Esophagus muscularis mucosa (tissue), 4 donors: ENCODE measurements around the gene TMEM198. TPM values are rescaled to one million over a fixed set of nuclear protein-coding genes. Genes with fewer than 3 reads are reported as not detected.

Experiments used
- DNase-seq: peaks from one replicate; pipeline ENCODE4 v3.0.0-alpha.2; 2017; ENCODE audit errors: extremely low spot score
- H3K27ac ChIP-seq, 4 donors: fragments of 200-600 bp; sonication (generic); replicated peaks in 1 of 4; 1 replicate in 3 of 4; 2 replicates in 1 of 4; pipeline ENCODE4 v1.5.1; 2016 to 2019; ENCODE audit warnings: mild to moderate bottlenecking in 1 of 4
- H3K27me3 ChIP-seq, 4 donors: fragments of 200-600 bp; sonication (generic); one replicate each; pipeline versions ENCODE4 v1.5.1 to v1.6.0; 2016 to 2019
- H3K36me3 ChIP-seq, 4 donors: fragments of 200-600 bp; sonication (generic); one replicate each; pipeline ENCODE4 v1.5.1; 2016 to 2019
- H3K4me1 ChIP-seq, 4 donors: fragments of 200-600 bp; sonication (generic); one replicate each; pipeline ENCODE4 v1.5.1; 2016 to 2019
- H3K4me3 ChIP-seq, 4 donors: fragments of 200-600 bp; sonication (generic); 1 replicate in 2 of 4; 2 replicates in 2 of 4; pipeline ENCODE4 v1.5.1; 2016 to 2019; ENCODE audit warnings: mild to moderate bottlenecking in 4 of 4, moderate library complexity in 1 of 4
- H3K9me3 ChIP-seq, 4 donors: fragments of 200-600 bp; sonication (generic); 1 replicate in 3 of 4; 2 replicates in 1 of 4; pipeline ENCODE4 v1.5.1; 2016 to 2019
- CTCF ChIP-seq, 3 experiments: fragments of 200-600 bp in 2 of 3; fragments of 450-650 bp in 1 of 3; sonication (generic) in 2 of 3; IDR thresholded peaks; one replicate each; pipeline ENCODE4 v1.5.1; 2017 to 2019; ENCODE audit warnings: antibody characterized with exemption in 3 of 3, mild to moderate bottlenecking in 2 of 3, moderate library complexity in 1 of 3
- EP300 ChIP-seq: sonication (generic); formaldehyde crosslinking; IDR thresholded peaks from one replicate; pipeline ENCODE4 v1.6.1; 2017; ENCODE audit warnings: antibody characterized with exemption
- POLR2A ChIP-seq: fragments of 450-650 bp; IDR thresholded peaks from one replicate; pipeline ENCODE4 v1.6.1; 2017; ENCODE audit warnings: antibody characterized with exemption, moderate library complexity, mild to moderate bottlenecking, low read depth
- POLR2AphosphoS5 ChIP-seq, 2 donors: sonication (generic); formaldehyde crosslinking; IDR thresholded peaks; one replicate each; pipeline ENCODE4 v1.6.1; 2017; ENCODE audit warnings: antibody characterized with exemption in 2 of 2
- WGBS: methylation state at CpG from one replicate; pipeline ENCODE4 v1.1.5; 2018; 5-methylcytosine and 5-hydroxymethylcytosine counted together
- intact Hi-C: fragments of 100-400 bp; cut with DNase I; formaldehyde crosslinking; loops from one replicate; pipeline ENCODE4 v1.15.1; 2023
- small RNA-seq, 3 donors: library from RNA; depleted of rRNA; stranded (forward); fragments of <200 nt; gene quantifications; one replicate each; pipeline ENCODE3, GENCODE V24; 2016
- total RNA-seq, 4 donors: library from RNA; depleted of rRNA; stranded (reverse); fragments of >200 nt; gene quantifications; one replicate each; pipeline versions ENCODE4 v1.1.0 to v1.2.1, GENCODE V29; 2016

TMEM198 gene
- total RNA-seq, 4 donors from 2014 or later, result 3.7 to 4.7 (median 4.2) TPM

- no peaks in the 10 kb centered on the region for H3K27me3 ChIP-seq
- DNase-seq, result peak; percentile 99
- H3K36me3 ChIP-seq, result peaks cover 16 to 18% (median 17%) of the 10 kb centered on the region in 4 donors
- peak within 1 kb of the TSS; percentile 88 to 91 (median 90) for H3K27ac ChIP-seq
- TF ChIP-seq EP300 (no peak), POLR2AphosphoS5 (IDR thresholded peaks at IDR 0.05) (peak; percentile 75 to 86), POLR2A (peak; percentile 53)
- H3K4me1 ChIP-seq, result peaks cover 17 to 29% (median 18%) of the 10 kb centered on the region in 4 donors
- intact Hi-C loops, result loop anchor here (2.0 to 5.0 kb wide), 3 partner anchors 27 to 55 kb away; partner anchors contain the start of genes CHPF, OBSL1 and TMEM198
- H3K4me3 ChIP-seq, result peak within 1 kb of the TSS; percentile 59 to 80 (median 68)
- no peaks in the 10 kb centered on the region for H3K9me3 ChIP-seq
- 0% methylated on average over 43 of the region's 57 CpGs for WGBS
Measured at GRCh38 chr2:219597552-219598307, 53.9 kb downstream of the TMEM198 start, which contains the start of gene STK11IP. Gene STK11IP, plus strand, starts transcription at chr2:219597857. Its CDS starts 263 bp downstream, at chr2:219598120.

- 23% methylated on average over 9 of the region's 9 CpGs for WGBS
- no peaks in the 10 kb centered on the region for H3K9me3 ChIP-seq
- peak overlapping the region; percentile 88 to 91 (median 90) for H3K27ac ChIP-seq
- no peak for DNase-seq
- intact Hi-C loops, result loop anchor here (5.0 kb wide), 2 partner anchors 36 to 56 kb away; partner anchors contain the start of genes CHPF and TMEM198
- H3K36me3 ChIP-seq, result peaks cover 17 to 26% (median 23%) of the 10 kb centered on the region in 4 donors
- no peaks in the 10 kb centered on the region for H3K27me3 ChIP-seq
- peaks cover 17 to 29% (median 18%) of the 10 kb centered on the region in 4 donors for H3K4me1 ChIP-seq
- TF ChIP-seq CTCF (IDR thresholded peaks at IDR 0.05), result no peak
- no peak for TF ChIP-seq POLR2AphosphoS5 (IDR thresholded peaks at IDR 0.05)
- TF ChIP-seq EP300, result no peak
- no peak for TF ChIP-seq POLR2A
- H3K4me3 ChIP-seq, result peak overlapping the region; percentile 59 to 80 (median 68)
Measured at GRCh38 chr2:219598308-219599078, 54.7 kb downstream of the TMEM198 start.

Small RNA genes within 50 kb of the gene (small RNA-seq; reads per million reads assigned to genes)
- 0 reads per million in 3 donors for gene MIR3132
- gene RN7SKP213, result 0 reads per million in 3 donors

Other genes starting within 250 kb of the TMEM198 start
- gene PTPRN, start 234.6 kb upstream of the TMEM198 start, total RNA-seq, result 1 to 10 TPM; 2.1 to 6.6 (median 4.1) TPM
- not detected for gene RESP18, start 211.3 kb upstream of the TMEM198 start, total RNA-seq
- gene DNPEP, start 156.1 kb upstream of the TMEM198 start, total RNA-seq, result 100 to 1,000 TPM in 1 of 4 donors, 10 to 100 TPM in 3; 44.9 to 102 (median 61.6) TPM
- gene DES, start 125.7 kb upstream of the TMEM198 start, total RNA-seq, result over 10,000 TPM; 19,781 to 23,770 (median 22,752) TPM
- 100 to 1,000 TPM; 115 to 251 (median 180) TPM for gene SPEG, start 109.2 kb upstream of the TMEM198 start, total RNA-seq
- 10 to 100 TPM; 16.2 to 32.6 (median 19.9) TPM for gene GMPPA, start 45.1 kb upstream of the TMEM198 start, total RNA-seq
- not detected for gene ASIC4, start 29.5 kb upstream of the TMEM198 start, total RNA-seq
- 10 to 100 TPM; 44.4 to 67.8 (median 58.4) TPM for gene CHPF, start 219 bp upstream of the TMEM198 start, total RNA-seq
- 100 to 1,000 TPM in 2 of 4 donors, 10 to 100 TPM in 2; 51.9 to 123 (median 99.2) TPM for gene OBSL1, start 27.5 kb downstream of the TMEM198 start, total RNA-seq
- gene INHA, start 28.3 kb downstream of the TMEM198 start, total RNA-seq, result under 1 TPM in 2 of 4 donors, not detected in 2; 0.45 to 0.75 TPM
- gene STK11IP, start 53.8 kb downstream of the TMEM198 start, total RNA-seq, result 10 to 100 TPM in 3 of 4 donors, 1 to 10 TPM in 1; 8.9 to 24.2 (median 14.3) TPM
- 10 to 100 TPM; 15.0 to 30.4 (median 20.5) TPM for gene SLC4A3, start 83.6 kb downstream of the TMEM198 start, total RNA-seq